Measurements from ENCODE around the gene SH3BGR.

GRCh38 chr21:39472786-39473185 lies 21.0 kb downstream of the SH3BGR start:
- TF ChIP-seq CTCF (conservative IDR thresholded peaks at IDR 0.05; ENCODE audit: low read depth, low read length) (no peak), POLR2A (IDR thresholded peaks at IDR 0.05; ENCODE audit: low read depth, low read length) (no peak), CEBPB (IDR thresholded peaks at IDR 0.05; ENCODE audit: low read depth, low read length) (no peak), MAFK (IDR thresholded peaks at IDR 0.05; ENCODE audit: low read depth, low read length) (no peak; the same call in 1 of the 2 replicates), MXI1 (IDR thresholded peaks at IDR 0.05; ENCODE audit: borderline replicate concordance, low read depth, low read length) (no peak), RCOR1 (IDR thresholded peaks at IDR 0.05; ENCODE audit: insufficient replicate concordance, low read length) (no peak), MAZ (IDR thresholded peaks at IDR 0.05; ENCODE audit: borderline replicate concordance, low read depth, low read length) (no peak), NFE2L2 (IDR thresholded peaks at IDR 0.05; ENCODE audit: low read depth, low read length) (no peak), FOS (IDR thresholded peaks at IDR 0.05; ENCODE audit: low read depth, low read length) (no peak), BHLHE40 (IDR thresholded peaks at IDR 0.05; ENCODE audit: low read depth, low read length) (no peak)

All from IMR-90 (cell line).